ENCODE data around the gene C1orf21. TPM values are rescaled to one million over a fixed set of nuclear protein-coding genes. Genes with fewer than 3 reads are reported as not detected.

The C1orf21 gene
- total and polyA plus RNA-seq, 2 donors (not counting 3 experiments of a cell fraction or from before 2014, with no cell fraction given), result 0.79 to 8.5 TPM

DNA sequence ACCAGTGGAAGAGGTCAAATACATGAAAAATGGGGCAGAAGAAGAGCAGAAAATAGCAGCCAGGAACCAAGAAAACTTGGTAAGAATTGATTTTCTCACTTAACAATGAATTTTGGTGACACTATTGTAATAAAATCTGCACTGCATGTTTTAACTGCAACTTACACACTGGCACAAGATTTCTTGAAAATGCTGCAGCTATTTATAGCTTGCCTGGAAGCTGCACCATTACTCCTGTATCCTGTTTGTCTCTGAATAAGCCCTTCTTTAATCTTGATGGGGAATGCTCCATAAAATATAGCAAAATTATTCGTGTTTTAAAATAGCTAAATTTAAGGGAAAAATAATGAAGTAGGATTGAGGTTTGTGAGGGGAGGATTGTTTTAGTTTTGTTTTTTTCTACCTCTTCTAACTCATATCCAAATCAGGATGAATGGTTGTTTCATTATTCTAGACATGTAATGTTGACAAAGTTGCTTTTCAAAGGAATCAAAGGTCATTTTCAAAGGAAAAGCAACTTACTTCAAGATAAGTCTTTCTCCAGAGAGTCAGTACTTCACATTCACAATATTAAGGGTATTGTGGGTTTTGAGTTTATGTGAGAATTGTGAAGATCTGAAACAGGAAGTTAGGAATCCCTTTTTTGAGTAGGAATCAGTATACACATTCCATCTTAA lies 120.9 kb downstream of the C1orf21 start:
- H3K27ac ChIP-seq (ENCODE audit: insufficient read depth, low read depth, low read length), result peak overlapping the region; percentile 10
- H3K4me2 ChIP-seq (ENCODE audit: insufficient read depth, low read length), result peak overlapping the region; percentile 39
- dilution Hi-C loops (cut with MboI; ENCODE audit: extremely low pct_ligation_motif_present, low sequenced_read_pairs) (no loop called here), intact Hi-C loops (cut with micrococcal nuclease) (loop anchor here (2.0 kb wide), 1 partner anchor 17 kb away; no protein-coding TSS in a partner anchor)
- BruUV-seq (replicated peaks), result no TSS peak
- no peaks in the 10 kb centered on the region for H3K79me2 ChIP-seq (ENCODE audit: control insufficient read depth, insufficient read depth, low read length)
- no peaks in the 10 kb centered on the region for H3K36me3 ChIP-seq (ENCODE audit: control insufficient read depth in 2 of 2, extremely low read depth in 1 of 2, insufficient read depth in 2 of 2, low read length in 2 of 2)
- DNase-seq (ENCODE audit: low read depth, low spot score) (peak; percentile 72), FAIRE-seq (peak; percentile 40)
- H3K9me3 ChIP-seq (replicated peaks; ENCODE audit: control insufficient read depth, insufficient read depth, low read length), result no peaks in the 10 kb centered on the region
- no peaks in the 10 kb centered on the region for H3K9me1 ChIP-seq (replicated peaks; ENCODE audit: control insufficient read depth, extremely low read depth, insufficient read depth, low read length)
- H4K20me1 ChIP-seq (replicated peaks; ENCODE audit: control insufficient read depth, extremely low read depth, insufficient read depth, low read length), result no peaks in the 10 kb centered on the region
- no peak overlapping the region for H3K9ac ChIP-seq (replicated peaks; ENCODE audit: extremely low read depth, insufficient read depth, low read length)
- peaks cover 14% of the 10 kb centered on the region for H3K4me1 ChIP-seq (ENCODE audit: control insufficient read depth, extremely low read depth, insufficient read depth, low read length)
- ChIA-PET POLR2A (no interaction called here), CTCF (interaction anchor here (1.5 to 2.1 kb wide), 2 partner anchors 16 to 17 kb away, joined by 4 to 5 read pairs; no protein-coding TSS in a partner anchor)
- no peaks in the 10 kb centered on the region for H3K27me3 ChIP-seq (ENCODE audit: control insufficient read depth in 2 of 2, insufficient read depth in 2 of 2, low read length in 2 of 2)
- H3K4me3 ChIP-seq (replicated peaks in 1 of 3; ENCODE audit: insufficient read depth in 1 of 3, low read depth in 1 of 3, low read length in 3 of 3), result no peak overlapping the region
- TF ChIP-seq, protein P1, sequence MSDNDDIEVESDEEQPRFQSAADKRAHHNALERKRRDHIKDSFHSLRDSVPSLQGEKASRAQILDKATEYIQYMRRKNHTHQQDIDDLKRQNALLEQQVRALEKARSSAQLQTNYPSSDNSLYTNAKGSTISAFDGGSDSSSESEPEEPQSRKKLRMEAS (IDR thresholded peaks at IDR 0.05; ENCODE audit: insufficient read depth, insufficient read length), result no peak
- TF ChIP-seq EZH2 (IDR thresholded peaks at IDR 0.05; ENCODE audit: borderline replicate concordance, low read depth, low read length, severe bottlenecking) (no peak), POLR2AphosphoS5 (IDR thresholded peaks at IDR 0.05; ENCODE audit: insufficient read depth, low read depth, low read length) (no peak), FOS (IDR thresholded peaks at IDR 0.05; ENCODE audit: borderline replicate concordance, insufficient read depth, low read length) (no peak), GATA2 (IDR thresholded peaks at IDR 0.05; ENCODE audit: insufficient read depth, insufficient read length, low read depth, low read length) (no peak), CTCF (IDR thresholded peaks at IDR 0.05; ENCODE audit: extremely low read depth in 1 of 2, insufficient read depth in 1 of 2, low read depth in 1 of 2, low read length in 2 of 2) (no peak), JUN (IDR thresholded peaks at IDR 0.05; ENCODE audit: borderline replicate concordance, insufficient read depth, insufficient read length, low read depth) (no peak), MYC (IDR thresholded peaks at IDR 0.05; ENCODE audit: low read depth, low read length) (no peak), POLR2A (IDR thresholded peaks at IDR 0.05; ENCODE audit: low read depth, low read length) (no peak)
- H2AFZ ChIP-seq (ENCODE audit: low read depth, low read length), result peak overlapping the region; percentile 27
